Kidney (tissue), 14 donors: ENCODE data around the gene EIF2S2. TPM values are rescaled to one million over a fixed set of nuclear protein-coding genes. Genes with fewer than 3 reads are reported as not detected.
A peak's percentile ranks its signal among the peaks of the same experiment; 100 is the strongest.

Experiments used
- DNase-seq, 5 donors: peaks; one replicate each; pipeline ENCODE4 v3.0.0-alpha.2; 2013 to 2020
- FAIRE-seq: peaks from 2 replicates; lab custom pipeline; 2012; peaks lifted over from hg19 to GRCh38; lab: Jason Lieb, UNC
- H3K27ac ChIP-seq, 2 donors: one replicate each; pipeline ENCODE4 v1.7.0; 2013; ENCODE audit warnings: low read depth in 2 of 2, low read length in 2 of 2, inconsistent platforms in 1 of 2
- H3K27me3 ChIP-seq: one replicate; pipeline ENCODE4 v1.7.1; 2013; ENCODE audit warnings: low read length, inconsistent platforms; ENCODE audit not compliant: control insufficient read depth, insufficient read depth
- H3K36me3 ChIP-seq, 3 donors: one replicate each; pipeline versions ENCODE4 v1.7.0 to v1.7.1; 2013; ENCODE audit warnings: low read length in 3 of 3, control low read depth in 1 of 3, inconsistent platforms in 1 of 3; ENCODE audit not compliant: insufficient read depth in 3 of 3, control insufficient read depth in 2 of 3
- H3K4me1 ChIP-seq, 3 donors: one replicate each; pipeline versions ENCODE4 v1.7.0 to v1.7.1; 2013; ENCODE audit warnings: low read length in 3 of 3, inconsistent platforms in 1 of 3, low read depth in 1 of 3; ENCODE audit not compliant: control insufficient read depth in 2 of 3, insufficient read depth in 2 of 3
- H3K4me3 ChIP-seq, 3 donors: one replicate each; pipeline versions ENCODE4 v1.7.0 to v1.8.1; 2013; ENCODE audit warnings: low read length in 3 of 3, control low read depth in 1 of 3, inconsistent platforms in 1 of 3
- H3K9ac ChIP-seq, 3 donors: one replicate each; pipeline versions ENCODE4 v1.7.0 to v1.7.1; 2013; ENCODE audit warnings: low read length in 3 of 3, control low read depth in 1 of 3, inconsistent platforms in 1 of 3
- H3K9me3 ChIP-seq, 3 donors: one replicate each; pipeline versions ENCODE4 v1.7.0 to v1.7.1; 2013; ENCODE audit warnings: low read length in 3 of 3, control low read depth in 1 of 3, inconsistent platforms in 1 of 3; ENCODE audit not compliant: control insufficient read depth in 2 of 3, insufficient read depth in 1 of 3
- CTCF ChIP-seq: IDR thresholded peaks from 3 replicates; pipeline ENCODE4 v1.5.1; 2012; ENCODE audit warnings: mild to moderate bottlenecking, moderate library complexity, borderline replicate concordance; ENCODE audit not compliant: insufficient read depth; ENCODE audit errors: extremely low read depth
- intact Hi-C: fragments of 100-400 bp; cut with DNase I; formaldehyde crosslinking; loops from one replicate; pipeline ENCODE4 v1.11.1; 2022
- polyA plus RNA-seq: library from polyadenylated mRNA; stranded (reverse); fragments of 350-450 nt; fragmentation: Illumina TruSeq; extraction: RNeasy Lipid Tissue Mini Kit (QIAGEN cat#74804); gene quantifications from one replicate; pipeline ENCODE4 v1.2.3, GENCODE V29; 2014; ENCODE audit warnings: low read depth, low replicate concordance; ENCODE audit not compliant: insufficient read depth
- total RNA-seq: library from RNA; stranded (reverse); fragmentation: NEBNext Ultra II Directional; extraction: Animal tissue kit (Norgen Biotek cat#: 25700); gene quantifications from one replicate; pipeline ENCODE4 v1.2.1, GENCODE V29; 2021
- donor health status: control.
- donor health status: control.
- donor health status: control.
- donor health status: control.
- donor health status: control.
- donor health status: DM: yes; HTN: yes; CAD: no.
- donor health status: Normal renal cell carcinoma (clear cell type).

The EIF2S2 gene
- total and polyA plus RNA-seq, 2 donors from 2014 or later: 51.2 to 60.3 TPM

GRCh38 chr20:34131491-34131890 is 19.4 kb upstream of the EIF2S2 start:
- FAIRE-seq (no peak), DNase-seq (no peak)
- intact Hi-C loops: no loop called here
- no peak overlapping the region for H3K27ac ChIP-seq
- TF ChIP-seq CTCF: no peak
- H3K9ac ChIP-seq: no peak overlapping the region
- no peak overlapping the region for H3K4me3 ChIP-seq
- no peaks in the 10 kb centered on the region for H3K27me3 ChIP-seq
- no peaks in the 10 kb centered on the region for H3K9me3 ChIP-seq
- H3K36me3 ChIP-seq: no peaks in the 10 kb centered on the region
- H3K4me1 ChIP-seq: peaks cover 0 to 2% (median 0%) of the 10 kb centered on the region in 3 donors

- FAIRE-seq (no peak), DNase-seq (peak; percentile 66 to 91 (median 70))
- peak overlapping the region; percentile 16 to 57 (median 50) for H3K4me3 ChIP-seq
- H3K9me3 ChIP-seq: no peaks in the 10 kb centered on the region
- no peaks in the 10 kb centered on the region for H3K36me3 ChIP-seq
- H3K27me3 ChIP-seq: no peaks in the 10 kb centered on the region
- H3K27ac ChIP-seq: no peak overlapping the region
- peak overlapping the region in 1 of 3 donors; percentile 4 for H3K9ac ChIP-seq
- intact Hi-C loops: no loop called here
- peak; percentile 84 for TF ChIP-seq CTCF
- peaks cover 0 to 2% (median 0%) of the 10 kb centered on the region in 3 donors for H3K4me1 ChIP-seq
Observed at GRCh38 chr20:34129518-34130162, 17.6 kb upstream of the EIF2S2 start.

- intact Hi-C loops: no loop called here
- Histone ChIP-seq H3K27me3 (no peaks in the 10 kb centered on the region), H3K9ac (no peak overlapping the region), H3K9me3 (no peaks in the 10 kb centered on the region), H3K27ac (no peak overlapping the region), H3K36me3 (no peaks in the 10 kb centered on the region), H3K4me3 (no peak overlapping the region), H3K4me1 (peaks cover 0 to 2% (median 0%) of the 10 kb centered on the region in 3 donors)
- no peak for TF ChIP-seq CTCF
- FAIRE-seq (no peak), DNase-seq (no peak)
Observed at GRCh38 chr20:34127792-34128191, 15.7 kb upstream of the EIF2S2 start.
